Activated CD8-positive, alpha-beta memory T cell treated with anti-CD3 and anti-CD28 coated beads for 1 hour (primary cell): ENCODE data around the gene TMEM132C.
"Not testable (repeated sequence)": the region's sequence is repeated elsewhere in the genome, so short reads cannot be mapped to it uniquely, and the experiment has no call there.

ENCODE experiments used
- DNase-seq, 2 donors: peaks; one replicate each; pipeline ENCODE4 v3.0.0-alpha.2; 2020; ENCODE audit warnings: low read depth in 1 of 2; ENCODE audit errors: extremely low read depth in 1 of 2

The TMEM132C gene

DNA sequence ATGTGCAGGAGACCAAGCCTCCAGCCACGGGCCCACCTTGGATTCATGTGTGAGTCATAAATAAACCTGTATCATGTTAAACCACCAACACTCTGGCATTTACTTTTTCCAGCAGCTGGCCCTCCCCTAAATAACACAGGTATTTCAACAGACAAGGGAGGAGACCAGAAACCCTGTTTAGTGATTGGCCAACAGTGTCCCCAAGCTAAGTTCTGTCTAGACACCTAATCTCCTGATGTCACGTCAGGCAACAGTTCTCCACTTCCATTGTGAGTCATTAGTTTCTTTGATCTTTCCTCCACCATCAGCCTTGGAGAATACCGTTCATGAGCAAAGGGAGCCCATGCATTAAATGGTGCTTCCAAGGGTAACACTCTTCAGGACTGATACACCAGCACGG is 196.9 kb downstream of the TMEM132C start:
- DNase-seq, result no peak

DNA sequence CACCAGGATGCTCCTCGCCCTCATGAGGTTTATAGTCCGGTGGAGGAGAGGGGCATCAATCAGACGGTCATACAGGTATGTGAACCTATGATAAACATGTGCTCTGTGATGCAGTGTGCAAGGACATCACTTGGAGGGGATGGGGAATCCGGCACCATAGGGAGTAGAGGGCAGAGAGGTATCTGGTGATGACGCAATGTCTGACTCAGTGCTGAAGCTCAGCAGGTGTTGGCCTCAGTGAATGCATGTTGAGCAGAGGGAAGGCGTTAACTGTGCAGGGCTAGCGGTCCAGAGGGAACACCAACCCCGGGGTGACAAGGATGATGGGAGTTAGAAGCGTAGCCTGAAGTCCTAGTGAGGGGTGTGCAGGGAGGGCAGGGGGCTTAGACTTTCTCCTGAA is 200.9 kb downstream of the TMEM132C start:
- no peak for DNase-seq

DNA sequence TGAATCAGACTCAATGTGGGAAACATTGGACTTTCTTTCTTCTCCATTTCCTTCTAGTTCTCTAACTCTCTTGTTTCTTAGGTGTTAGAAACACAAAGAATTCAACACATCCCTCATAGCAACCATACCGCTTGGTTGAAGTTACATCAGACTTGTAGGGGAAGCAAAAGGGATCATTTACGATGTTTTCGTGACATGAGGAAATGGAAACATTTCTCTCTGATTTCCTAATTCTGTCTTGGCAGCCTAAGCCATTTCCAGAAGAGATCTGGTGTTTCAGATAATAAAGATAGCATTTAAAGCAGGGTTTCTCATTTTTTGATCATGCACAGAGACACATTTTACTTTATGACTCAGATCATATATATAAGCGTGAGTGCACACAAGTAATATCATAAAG is 202.0 kb downstream of the TMEM132C start:
- no peak for DNase-seq

DNA sequence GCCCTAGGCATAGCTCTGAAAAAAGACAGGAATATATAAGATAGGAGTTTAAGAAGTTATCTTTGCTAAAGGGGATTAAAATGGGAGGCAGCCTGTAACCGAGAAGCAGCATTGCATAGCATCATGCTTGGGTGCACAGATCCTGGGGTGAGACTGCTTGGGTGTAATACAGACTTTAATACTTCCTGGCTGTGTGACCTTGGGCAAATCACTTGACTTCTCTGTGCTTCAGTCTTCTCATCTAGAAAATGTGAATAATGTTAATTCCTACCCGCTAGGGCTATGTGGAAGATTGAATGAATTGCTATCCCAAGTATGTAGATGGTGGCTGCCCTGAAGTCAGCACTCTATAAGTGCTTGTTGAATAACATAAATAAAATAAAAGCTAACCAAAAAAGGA is 204.5 kb downstream of the TMEM132C start:
- no peak for DNase-seq

DNA sequence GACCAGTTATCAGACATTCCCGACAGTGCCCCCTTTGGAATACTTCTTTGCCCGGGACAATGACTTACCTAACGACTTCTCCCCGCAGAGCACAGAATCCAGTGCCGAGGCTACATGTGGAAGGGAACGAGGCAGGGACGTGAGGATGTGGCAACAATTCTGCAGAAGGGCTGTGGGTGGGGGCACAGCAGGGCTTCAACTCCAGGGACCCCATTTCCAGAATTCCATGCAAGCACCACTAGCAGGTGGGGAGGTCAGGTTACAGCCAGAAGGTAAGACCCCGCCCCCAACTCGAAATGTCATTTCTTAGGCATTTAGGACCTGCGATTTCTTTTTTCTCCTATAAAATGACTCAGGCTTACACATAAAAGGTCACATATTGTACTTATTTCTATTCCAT is 207.9 kb downstream of the TMEM132C start:
- no peak for DNase-seq

DNA sequence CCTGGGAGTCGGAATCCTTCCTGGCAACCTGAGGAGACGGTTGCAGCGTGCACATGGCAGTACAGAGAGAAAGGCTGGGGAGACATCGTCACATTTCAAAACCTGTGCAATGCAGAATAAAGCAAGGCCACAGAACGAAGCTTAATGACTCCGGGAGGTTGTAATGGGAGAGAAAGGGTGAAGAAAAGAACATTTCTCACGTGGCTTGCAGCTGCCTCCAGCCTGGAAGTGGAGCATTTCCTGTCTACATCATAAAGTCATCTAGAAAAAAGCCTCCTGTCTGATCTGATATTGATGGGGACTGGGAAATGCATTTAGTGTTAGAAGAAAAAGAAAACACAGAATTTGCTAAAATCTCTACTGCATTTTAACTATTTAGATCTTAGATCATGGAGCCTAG is 209.3 kb downstream of the TMEM132C start:
- DNase-seq, result no peak

DNA sequence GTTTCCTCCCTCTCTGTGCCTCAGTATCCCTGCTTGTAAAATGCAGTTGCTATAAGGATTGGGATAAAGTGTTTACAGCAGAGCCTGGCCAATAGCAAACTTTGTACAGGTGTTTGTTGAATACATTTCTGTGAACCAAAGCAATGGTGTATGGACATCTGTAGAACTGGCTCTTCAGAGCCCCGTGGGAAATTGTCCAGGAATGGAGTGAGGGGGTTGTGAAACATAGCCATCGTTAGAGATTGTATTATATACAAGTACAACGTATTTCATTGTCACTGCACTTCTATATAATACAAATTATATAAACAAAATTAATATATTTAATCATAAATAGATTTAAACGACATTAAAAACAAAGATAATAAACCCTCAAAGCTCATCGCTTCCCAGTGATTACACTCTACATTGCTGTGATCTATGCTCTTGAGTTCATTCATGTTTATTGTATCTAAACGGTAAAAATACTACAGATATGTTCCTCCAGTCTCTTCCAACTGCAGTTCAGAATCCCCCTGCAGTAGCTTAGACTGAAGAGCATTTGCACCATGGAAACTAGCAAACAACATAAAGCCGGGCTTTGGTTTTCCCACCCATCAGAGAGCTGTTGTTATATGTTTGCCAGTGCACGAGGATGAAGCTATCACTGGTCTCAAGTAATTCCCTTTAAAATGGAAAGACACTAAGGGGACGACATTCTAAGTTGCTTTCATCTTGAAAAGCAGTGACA is 216.7 kb downstream of the TMEM132C start:
- DNase-seq, result no peak

DNA sequence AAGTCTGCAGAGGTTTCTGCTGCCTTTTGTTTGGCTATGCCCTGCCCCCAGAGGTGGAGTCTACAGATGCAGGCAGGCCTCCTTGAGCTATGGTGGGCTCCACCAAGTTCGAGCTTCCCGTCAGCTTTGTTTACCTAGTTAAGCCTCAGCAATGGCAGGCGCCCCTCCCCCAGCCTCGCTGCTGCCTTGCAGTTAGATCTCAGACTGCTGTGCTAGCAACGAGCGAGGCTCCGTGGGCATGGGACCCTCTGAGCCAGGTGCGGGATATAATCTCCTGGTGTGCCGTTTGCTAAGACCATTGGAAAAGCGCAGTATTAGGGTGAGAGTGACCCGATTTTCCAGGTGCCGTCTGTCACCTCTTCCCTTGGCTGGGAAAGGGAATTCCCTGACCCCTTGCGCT is 230.4 kb downstream of the TMEM132C start:
- not testable (repeated sequence) for DNase-seq

DNA sequence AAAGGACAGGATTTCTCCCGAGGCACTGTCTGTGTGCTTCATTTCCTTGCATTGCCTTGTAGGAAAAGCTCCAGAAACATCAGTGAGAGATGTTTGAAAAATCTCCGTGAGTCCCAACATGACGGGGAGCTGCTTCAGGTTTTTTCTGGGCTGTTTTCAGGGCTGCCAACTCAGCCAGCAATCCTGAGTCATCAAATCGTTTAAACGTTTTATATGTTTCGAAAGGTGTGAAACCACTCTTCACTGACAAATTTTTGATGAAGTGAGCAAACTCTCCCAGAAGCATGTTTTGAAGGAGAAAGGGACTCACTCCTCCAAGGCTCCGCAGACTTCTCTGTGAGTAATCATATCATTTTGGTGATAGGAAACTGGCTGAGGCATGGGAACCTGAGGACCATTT is 240.5 kb downstream of the TMEM132C start:
- no peak for DNase-seq

DNA sequence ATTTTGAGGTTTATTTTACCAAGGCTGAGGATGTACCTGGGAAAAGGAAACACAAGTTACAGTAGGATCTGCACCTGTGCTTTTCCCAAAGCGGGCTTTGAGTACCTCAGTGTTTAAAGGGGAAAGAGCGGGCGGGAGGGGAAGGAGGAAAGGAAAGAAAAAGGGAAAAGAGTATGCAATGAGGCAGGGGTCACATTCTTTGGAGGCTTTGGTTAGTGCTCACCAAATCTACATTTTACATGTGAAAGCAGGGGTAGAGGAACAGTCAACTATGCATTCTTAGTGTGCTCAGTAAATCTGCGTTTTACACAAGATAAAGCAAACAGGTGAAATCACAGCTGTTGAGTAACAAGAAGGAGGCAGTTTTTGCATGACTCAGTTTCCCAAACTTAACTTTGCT is 242.2 kb downstream of the TMEM132C start:
- no peak for DNase-seq

DNA sequence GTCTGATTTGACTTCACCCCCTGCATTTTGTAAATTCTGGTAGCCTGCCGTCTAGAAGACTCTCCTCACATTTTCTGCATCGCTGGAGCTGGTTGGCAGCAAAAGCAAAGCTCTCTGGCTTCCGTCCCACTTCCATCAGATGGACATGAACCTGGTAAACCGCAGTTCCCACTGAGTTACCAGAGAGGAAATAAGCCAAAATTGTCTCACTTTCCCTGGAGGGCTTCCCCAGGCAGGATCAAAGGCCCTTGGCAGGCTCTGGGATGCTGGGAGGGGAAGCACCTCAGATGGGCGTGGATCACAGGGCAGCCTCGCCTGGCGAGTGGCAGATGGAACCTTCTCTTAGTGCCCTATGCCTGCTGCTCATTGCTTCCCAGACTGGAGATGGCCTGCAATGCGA is 243.5 kb downstream of the TMEM132C start:
- DNase-seq, result no peak

DNA sequence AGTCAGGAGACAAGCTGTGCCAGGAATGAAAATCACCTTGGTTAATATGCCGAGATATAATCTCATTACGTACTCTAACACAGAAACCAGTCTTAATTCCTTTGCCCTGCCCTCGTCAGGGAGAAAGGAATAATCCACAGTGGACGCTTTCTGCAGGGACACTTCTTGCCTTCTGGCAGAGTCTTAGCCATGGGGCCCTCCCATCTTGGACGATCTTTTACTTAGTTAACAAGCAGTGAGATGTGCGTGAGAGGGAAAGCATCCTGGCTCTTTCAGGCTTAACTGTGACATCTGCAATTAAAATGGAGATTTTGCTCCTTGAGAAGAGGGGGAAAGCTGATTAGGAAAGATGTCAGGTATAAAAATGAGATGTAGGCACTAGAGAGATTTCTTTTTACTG is 246.4 kb downstream of the TMEM132C start:
- no peak for DNase-seq

DNA sequence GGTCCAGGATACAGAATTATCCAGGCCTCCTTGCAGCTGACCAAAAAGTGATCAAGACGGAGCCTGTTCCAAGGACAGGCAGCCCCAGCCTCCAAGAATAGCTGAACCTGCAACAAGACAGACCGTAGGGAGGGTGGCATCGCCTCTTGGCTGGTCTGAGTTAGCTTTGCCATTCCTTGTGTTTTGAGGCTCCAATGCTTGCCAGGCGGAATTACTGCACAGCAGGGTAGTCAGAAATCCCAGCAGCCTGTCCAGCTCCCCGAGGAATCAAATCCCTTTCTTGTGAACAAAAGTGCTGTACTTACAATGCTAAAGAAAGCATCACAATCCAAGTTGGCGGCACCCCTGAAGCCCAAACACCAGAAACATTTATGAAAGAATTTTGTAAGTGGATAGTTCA is 246.9 kb downstream of the TMEM132C start:
- no peak for DNase-seq

DNA sequence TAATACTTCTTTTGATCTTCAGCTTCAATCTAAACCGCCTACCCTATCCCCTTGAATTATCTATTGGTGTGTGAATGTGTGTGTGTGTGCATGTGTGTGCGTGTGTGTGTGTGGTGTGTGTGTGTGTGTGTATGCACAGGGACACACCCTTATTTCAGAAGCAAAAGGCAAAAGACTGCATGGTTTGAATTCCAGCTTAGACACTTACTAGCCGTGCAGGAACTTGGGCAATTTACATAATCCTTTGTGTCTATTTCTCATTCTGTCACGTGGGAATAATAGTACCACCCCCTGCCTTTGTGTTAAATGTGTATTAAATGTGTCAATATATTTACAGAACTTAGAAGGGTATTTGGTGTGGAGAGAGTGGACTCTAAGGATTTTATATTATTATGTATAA is 251.7 kb downstream of the TMEM132C start:
- no peak for DNase-seq

DNA sequence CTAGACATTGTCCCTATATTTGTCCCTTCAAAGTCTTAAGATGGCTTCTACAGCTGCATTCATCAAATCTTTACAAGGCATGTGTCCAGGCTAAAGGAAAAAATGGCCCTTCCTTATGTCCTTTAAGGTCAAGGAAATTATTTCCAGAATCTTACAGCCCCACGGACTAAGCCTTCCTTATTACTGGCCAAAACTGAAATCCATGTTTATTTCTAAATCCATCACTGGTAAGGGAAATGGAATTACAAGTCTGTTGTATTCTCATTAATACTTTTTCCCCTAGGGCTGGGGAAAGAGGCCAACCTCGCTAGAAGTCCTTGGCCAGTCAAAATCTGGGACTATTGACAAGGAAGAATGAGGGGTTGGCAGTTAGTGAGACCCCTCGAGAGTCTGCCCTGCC is 252.5 kb downstream of the TMEM132C start:
- DNase-seq, result no peak

DNA sequence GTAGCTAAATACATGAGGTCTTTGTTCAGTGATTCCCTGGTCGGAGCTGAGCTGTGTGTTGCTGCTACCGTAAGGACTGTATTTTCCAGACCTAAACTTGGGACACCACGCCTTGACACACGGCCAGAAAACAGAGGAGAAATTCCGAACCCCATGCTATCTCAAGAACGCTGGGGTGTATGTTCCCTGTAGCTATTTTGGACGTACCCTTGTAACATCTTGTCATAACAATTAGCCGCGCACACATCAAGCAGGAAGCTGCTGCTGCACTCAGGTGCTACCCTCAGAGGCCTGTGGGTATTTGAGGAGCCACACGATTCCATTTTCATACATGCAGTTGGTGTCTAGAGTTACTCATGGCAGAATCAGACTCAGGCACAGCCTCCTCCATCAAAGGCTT is 255.0 kb downstream of the TMEM132C start:
- DNase-seq, result no peak

DNA sequence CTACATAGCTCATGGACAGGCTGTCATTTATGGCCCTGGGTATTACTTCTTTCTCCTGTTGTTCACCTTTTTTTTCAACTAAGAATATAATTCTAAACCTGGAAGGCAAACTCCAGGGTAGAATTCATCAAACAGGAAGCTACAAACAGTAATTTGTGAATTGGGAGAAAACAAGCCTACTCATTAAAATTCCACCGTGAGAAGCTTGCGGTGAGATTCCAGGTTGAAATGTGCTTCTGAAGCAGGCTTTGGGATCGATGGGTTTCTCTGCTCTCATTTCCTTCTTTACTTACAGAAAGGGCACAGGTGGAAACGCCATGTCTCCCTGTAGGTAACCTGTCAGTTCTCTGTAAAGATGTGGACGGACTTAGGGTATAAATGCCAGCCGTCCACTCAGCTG is 257.5 kb downstream of the TMEM132C start:
- DNase-seq, result no peak

DNA sequence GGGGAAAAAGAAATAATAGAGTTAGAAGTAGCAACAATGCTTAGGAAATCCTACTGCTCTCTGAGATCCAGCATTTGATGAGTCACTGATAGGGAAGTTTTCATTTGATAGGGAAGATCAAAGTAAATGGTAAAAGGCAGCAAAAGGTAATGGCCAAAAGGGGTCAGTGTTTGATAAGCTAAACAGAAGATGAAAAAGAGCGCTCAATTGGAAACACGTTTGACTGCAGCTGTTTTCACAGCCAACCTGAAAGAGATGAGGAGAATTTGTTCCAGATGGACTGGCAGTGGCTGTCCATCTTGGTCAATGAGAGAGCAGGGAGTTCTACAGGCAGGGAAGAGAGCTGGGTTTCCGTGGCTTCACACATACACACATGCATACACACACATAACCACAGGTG is 264.2 kb downstream of the TMEM132C start:
- DNase-seq, result no peak

DNA sequence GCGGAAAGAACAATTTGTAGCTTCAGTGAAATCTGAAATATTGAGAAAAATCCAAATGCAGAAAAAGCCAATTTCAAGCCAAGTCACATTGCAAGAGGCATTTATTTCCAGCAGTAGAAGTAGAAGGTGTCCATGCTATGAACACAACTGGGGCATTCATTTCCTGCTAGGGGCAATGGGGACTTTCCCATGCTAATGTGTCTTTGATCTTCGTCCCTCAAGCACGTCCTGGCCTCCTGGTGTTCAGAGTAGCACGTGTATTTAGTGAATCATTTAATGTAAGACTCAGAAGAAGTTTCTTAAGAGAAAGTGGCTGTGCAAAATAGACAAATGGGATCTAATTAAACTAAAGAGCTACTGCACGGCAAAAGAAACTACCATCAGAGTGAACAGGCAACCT is 267.9 kb downstream of the TMEM132C start:
- DNase-seq, result no peak

DNA sequence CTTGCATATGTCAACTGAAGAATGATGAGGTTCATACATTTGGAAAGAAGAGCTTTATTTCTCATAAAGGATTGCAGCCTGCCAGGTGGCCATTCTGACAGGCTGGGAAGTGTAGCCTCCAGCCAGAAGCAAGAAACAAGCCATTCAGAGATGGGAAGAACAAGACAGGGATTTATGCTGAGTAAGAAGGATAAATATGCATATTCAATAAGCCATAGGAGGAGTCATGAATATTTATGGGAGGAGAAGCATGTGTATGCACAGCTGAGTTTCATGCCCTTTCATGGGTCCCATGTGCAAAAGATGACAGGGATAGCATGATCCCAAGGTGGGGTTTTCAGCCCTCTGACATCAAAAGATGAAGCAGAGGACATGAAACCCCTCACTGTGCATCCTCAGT is 269.8 kb downstream of the TMEM132C start:
- DNase-seq, result no peak

DNA sequence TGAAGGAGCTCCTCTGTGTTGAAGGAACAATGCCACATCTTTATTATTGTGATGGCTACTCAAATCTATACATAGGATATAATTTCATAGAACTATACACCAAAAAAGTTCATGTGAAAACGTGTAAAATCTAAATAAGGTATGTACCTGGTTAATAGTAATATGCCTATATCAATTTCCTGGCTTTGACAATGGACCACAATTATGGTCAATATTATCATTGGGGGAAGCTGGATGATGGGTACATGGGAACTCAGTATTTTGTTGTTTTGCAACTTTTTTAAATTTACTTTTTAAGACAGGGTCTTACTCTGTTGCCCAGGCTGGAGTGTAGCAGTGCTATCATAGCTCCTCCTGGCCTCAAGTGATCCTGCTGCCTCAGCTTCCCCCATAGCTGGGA is 270.7 kb downstream of the TMEM132C start:
- no peak for DNase-seq

DNA sequence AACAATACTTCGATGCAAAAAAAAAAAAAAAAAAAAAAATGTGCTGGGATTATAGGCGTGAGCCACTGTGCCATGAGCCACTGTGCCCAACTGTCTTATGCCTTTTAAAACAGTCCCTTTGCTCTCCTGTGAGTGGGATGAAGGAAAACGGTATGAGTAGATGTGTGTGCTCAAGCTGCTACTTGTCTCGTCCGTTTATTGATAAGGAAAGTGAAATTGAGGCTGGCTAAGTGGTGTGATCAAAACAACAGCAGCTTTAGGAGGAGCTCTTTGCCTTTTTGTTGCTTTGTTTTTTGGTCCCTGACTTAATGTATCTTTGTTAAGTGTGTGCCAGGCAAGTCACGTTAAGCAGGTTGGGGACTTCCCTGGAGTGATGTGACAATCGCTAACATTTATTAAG is 275.9 kb downstream of the TMEM132C start:
- DNase-seq, result no peak

DNA sequence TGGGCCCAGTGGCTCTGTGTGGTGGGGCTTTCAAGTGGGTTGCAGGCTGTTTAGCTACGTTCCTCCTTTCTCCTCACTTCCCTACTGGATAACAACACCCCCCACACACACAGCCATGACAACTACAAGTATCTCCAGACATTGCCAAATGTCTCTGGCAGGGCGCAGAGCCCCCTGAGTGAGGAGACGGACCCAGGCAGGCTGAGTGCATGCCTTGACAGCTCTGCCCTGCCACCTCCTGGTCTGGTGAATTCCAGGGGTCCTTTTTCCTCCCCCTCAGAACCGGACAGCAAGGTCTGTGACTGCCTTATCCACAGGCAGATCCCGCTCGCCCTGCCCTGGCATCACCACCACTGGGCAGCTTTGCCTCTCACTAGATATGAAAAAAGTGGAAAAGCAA is 276.5 kb downstream of the TMEM132C start:
- DNase-seq, result no peak
